HG03432 (cell line): ENCODE results near the gene S100P.
"Not testable (repeated sequence)": the region's sequence is repeated elsewhere in the genome, so short reads cannot be mapped to it uniquely, and the experiment has no call there.

Source experiments
- ATAC-seq: cut with Tn5 transposase; IDR thresholded peaks from one replicate; pipeline ENCODE4 v1.9.1; 2021; ENCODE audit warnings: mild to moderate bottlenecking, moderate library complexity; ENCODE audit not compliant: unreplicated experiment

Gene S100P

DNA sequence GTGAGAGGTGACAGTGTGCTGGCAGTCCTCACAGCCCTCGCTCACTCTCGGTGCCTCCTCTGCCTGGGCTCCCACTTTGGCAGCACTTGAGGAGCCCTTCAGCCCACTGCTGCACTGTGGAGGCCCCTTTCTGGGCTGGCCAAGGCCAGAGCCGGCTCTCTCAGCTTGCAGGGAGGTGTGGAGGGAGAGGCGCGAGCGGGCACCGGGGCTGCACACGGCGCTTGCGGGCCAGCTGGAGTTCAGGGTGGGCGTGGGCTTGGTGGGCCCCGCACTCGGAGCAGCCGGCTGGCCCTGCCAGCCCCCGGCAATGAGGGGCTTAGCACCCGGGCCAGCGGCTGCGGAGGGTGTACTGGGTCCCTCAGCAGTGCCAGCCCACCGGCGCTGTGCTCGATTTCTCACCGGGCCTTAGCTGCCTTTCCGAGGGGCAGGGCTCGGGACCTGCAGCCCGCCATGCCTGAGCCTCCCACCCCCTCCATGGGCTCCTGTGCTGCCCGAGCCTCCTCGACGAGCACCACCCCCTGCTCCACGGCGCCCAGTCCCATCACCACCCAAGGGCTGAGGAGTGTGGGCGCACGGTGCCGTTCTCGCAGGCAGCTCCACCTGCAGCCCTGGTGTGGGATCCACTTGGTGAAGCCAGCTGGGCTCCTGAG lies 21.0 kb upstream of the S100P start:
- ATAC-seq = not testable (repeated sequence)

DNA sequence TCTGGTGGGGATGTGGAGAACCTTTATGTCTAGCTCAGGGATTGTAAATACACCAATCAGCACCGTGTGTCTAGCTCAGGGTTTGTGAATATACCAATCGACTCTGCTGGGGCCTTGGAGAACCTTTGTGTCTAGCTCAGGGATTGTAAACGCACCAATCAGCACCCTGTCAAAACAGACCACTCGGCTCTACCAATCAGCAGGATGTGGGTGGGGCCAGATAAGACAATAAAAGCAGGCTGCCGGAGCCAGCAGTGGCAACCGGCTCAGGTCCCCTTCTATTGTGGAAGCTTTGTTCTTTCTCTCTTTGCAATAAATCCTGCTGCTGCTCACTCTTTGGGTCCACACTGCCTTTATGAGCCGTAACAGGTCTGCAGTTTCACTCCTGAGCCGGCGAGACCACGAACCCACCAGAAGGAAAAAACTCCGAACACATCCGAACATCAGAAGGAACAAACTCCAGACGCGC lies 20.5 kb upstream of the S100P start:
- not testable (repeated sequence) for ATAC-seq

DNA sequence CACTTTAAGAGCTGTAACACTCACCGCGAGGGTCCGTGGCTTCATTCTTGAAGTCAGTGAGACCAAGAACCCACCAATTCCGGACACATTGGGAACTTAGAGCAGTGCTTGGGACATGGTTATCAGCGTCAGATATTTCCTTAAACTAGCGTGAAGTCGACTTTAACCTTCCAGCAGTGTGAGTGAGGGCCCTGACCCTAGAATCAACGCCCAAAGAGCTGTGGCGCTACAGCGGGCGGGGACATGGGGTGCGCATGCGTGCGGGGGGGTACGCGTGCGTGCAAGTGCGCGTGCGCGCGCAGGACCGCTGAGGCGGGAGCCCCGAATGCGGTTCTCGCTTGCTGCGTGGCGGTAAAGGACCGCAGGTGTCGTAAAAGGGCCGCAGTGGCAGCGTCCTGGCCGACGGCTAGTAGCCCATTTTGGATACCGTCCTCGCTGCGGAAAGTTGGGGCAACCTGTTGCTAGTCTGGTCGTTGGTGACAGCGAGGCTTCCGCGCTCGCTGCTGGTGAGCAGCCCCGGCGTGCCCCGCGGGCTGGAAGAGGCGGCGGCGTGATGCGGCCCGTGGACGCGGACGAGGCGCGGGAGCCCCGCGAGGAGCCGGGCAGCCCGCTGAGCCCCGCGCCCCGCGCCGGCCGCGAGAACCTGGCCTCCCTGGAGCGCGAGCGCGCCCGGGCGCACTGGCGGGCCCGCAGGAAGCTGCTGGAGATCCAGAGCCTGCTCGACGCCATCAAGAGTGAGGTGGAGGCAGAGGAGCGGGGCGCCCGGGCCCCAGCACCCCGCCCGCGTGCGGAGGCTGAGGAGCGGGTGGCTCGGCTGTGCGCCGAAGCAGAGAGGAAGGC lies 19.8 kb upstream of the S100P start:
- peak; percentile 79 for ATAC-seq

DNA sequence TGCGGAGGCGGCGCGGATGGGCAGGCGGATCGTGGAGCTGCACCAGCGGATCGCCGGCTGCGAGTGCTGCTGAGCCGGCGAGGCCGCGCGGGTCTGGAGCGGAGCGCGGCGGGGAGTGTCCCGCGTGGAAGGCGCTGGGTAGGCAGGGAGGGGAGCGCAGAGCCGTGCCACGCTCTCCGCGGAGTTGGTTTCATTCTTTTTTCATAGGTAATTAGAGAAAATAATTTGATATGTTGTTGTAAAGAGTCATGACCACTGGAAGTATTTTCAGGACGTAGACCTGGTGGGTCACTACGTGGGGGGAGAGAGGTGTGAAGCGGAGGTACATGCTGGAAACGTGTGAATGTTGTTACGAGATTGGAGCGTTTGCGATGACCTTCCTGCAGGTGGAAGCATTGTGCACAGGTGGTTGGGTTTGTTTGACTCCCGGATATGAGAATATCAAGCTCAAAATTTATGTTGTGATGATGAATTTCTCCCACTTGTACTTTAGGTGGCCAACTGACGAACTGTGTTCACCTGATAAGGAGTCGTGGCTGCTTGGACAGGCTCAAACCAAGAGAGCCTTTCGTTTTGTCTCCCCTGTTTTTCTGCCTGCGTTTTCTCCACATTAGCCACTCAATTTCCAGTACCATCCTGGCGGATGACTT lies 19.1 kb upstream of the S100P start:
- peak; percentile 37 for ATAC-seq

DNA sequence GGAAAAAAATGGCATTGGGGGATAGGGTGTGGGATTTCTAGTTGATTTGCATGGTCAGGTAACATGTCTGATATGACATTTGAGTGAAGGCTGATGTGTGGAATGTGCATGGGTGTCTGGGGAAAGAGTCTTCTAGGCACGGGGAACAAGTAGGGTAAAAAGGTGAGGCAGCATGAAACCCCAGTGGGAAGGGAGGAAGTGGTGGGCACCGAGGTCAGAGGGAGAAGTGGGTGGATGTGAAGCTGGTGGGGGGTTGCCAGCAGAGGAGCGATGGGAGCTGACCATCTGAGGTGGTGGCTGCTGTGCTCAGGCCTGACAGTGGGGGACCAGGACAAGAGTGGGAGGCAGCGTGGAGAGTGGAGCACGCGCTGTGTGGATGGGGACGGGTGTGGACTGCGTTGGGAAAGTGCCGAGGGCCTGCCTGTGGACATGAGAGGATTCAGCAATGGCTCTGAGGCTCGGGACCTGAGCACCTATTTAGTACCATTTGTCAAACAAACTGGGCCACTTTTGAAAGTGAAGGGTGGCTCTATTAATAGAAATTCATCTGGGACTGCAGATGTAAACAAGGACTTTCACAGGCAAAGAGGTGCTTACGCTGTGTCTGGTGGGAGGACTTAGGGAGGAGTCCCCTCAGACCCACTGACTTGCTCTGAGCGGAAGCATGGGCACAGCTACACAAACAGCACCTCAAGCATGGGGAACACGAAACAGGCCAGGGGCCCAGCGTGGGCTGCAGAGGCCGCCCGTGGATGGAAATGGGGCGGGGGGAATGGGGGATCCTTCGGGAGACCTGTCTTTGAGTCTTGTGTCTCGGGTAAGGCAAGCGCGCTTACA lies 16.7 kb upstream of the S100P start:
- no peak for ATAC-seq

DNA sequence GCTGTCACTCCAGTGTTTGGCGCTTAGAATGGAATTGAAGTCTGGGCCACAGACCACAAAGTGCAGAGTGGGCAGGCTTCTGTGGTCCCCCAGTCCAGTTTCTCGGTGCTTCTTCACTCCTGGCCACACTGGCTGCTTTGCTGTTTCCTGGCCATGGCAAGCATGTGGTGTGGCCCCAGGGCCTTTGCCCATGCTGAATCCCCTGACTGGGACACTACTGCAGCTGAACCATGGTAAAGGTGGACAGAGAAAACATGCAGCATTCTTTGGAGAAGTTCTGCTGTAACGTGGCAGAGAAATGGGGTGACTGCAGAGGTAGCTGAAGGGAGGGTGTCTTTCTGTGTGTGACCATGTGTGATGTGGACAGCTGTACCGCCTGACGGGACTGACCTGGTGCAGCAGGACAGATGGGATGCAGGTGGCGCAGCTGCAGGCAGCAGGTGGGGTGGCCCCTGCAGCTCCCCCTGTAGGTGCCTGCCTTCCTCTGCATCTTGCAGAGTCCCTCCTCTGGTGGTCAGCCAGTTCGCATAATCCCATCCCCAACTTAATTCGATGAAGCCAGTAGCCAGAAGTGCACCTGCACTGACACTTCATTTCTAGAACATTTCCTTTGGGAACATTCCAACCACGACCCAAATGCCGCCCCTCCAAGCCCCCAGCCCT lies 13.2 kb upstream of the S100P start:
- ATAC-seq = no peak

DNA sequence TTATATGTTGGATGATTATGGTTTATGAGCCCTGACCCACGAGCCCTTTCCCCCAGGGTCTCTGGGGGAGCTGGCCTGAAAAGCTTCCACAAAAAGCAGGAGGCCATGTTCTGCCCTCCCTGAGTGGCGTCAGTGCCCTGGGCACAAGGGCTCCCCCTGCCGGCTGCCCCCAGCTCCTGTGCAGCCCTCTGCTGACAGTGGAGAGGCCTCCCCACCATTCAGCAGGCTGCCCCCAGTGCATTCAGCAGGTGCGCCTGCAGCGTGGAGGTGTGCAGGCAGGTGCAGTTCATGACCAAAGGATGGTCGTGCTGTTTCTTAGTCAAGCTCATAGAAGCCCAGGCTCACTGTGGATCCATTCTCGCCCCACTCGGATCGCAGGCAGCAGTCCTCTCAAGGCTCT lies 12.5 kb upstream of the S100P start:
- no peak for ATAC-seq

DNA sequence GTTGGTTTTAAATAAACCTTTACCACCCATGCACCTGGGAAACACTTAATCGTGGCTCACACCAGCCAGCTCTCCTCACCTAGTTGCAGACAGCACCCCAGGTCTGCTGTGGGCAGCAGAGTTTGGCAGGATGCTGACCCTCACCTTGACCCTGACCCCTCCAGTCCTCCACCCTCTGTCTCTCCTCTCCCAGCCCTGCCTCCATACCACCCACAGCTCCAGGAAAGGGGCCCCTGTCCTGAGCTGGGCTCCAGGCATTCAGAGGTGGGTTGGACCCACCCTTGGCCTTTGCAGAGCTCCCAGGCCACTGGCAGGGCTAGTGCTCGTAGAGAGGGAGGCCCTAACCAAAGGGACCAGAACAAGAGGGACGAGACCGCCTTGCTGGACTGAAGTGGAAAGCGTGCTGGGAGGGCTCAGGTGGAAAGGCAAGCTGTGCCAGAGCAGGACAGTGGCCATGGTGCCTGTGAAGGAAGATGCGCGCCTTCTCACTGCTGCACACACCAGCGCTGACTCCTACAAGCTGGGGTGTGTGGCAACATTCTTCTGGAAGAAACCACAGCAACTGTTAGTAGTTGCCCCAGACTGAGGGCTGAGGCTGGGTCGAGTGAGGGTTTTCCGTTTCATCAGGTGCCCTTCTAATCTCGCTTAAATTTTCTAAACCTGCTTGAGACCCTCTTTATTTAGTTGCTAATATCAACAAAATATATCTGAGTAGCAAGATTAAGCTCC lies 10.7 kb upstream of the S100P start:
- no peak for ATAC-seq

DNA sequence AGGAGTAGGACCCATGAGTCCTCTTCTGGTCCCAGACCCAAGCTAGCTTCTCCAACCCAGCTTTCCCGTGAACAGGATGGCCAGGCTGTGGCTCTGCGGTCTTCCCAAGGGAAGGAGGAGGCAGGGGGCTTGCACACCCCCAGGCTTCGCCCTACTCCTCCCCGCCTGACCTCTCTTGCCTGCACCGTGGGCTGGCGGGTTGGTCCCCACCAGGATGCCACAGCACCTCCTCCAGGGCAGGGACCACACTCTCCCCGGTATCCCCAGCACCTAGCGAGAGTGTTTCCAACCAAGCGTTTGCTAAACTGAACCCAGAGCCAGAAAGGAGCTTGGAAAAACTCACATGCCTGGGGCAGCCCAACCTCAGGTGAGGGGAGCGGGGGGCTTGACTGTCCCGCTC lies 9.0 kb upstream of the S100P start:
- ATAC-seq = no peak

DNA sequence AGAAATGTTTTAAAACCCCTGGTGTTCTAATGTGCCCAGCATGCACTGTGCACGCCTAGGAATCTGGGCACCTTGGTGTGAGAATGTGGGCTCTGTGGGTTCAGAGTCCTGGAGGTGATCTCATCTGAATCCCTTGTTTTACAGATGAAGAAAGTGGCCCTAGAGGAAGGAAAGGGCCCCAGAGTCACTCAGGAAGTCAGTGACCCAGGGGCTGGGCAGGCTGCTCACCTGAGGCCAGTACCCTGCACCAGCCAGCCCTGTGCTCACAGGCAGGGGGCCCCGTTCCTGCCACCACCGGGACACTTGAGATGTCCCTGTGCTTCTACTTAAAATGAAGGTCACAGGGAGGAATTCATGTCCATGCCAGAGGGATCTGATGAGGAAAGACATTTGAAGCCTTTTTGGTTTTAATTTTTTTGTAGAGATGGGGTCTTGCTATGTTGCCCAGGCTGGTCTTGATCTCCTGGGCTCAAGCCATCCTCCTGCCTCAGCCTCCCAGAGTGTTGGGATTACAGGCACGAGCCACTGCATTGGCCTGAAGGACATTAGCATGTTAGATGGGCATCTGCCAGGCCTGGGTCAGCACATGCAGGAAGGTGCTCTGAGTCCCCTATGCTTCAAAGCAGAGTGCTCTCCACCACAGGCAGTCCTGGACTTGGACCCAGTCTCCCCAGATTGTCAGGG lies 7.4 kb upstream of the S100P start:
- no peak for ATAC-seq

DNA sequence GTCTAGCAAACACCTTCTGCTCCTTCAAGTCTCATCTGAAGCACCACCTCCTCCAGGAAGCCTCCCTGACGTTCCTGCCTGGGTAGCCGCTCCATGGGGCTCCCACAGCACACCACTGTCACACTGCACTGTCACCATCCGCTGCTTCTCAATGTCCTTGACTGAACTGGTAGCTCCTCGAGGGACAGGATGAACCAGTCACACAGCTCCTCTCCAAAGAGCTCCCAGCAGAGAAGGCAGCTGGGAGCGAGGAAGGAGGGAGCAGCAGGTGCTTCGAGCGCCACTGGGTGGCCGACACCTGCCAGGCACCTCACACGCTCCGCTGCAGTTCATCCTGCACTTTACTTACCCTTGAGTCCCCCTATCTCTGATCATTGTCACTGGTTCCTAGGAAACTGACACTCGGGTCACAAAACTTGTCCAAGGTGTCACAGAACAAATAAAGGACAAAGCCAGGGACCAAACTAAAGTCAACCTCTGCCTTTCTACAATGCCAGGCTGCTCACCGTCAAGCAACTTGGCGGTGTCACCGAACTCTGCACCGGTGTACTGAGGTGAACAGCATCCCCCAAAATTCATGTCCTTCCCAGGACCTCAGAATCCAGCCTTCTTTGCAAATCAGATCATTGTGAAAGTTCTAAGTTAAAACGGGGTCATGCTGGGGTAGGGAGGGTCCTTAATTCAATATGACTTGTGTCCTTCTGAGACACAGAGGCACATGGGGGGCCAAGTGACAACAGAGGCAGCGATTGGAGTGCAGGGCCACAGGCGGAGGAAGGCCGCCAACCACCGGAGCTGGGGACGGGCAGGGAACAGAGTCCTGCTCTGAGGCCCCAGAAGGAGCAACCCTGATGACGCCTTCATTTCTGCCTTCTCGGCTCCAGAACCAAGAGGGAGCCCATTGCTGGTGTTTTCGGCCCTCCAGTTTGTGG lies 5.5 kb upstream of the S100P start:
- no peak for ATAC-seq

DNA sequence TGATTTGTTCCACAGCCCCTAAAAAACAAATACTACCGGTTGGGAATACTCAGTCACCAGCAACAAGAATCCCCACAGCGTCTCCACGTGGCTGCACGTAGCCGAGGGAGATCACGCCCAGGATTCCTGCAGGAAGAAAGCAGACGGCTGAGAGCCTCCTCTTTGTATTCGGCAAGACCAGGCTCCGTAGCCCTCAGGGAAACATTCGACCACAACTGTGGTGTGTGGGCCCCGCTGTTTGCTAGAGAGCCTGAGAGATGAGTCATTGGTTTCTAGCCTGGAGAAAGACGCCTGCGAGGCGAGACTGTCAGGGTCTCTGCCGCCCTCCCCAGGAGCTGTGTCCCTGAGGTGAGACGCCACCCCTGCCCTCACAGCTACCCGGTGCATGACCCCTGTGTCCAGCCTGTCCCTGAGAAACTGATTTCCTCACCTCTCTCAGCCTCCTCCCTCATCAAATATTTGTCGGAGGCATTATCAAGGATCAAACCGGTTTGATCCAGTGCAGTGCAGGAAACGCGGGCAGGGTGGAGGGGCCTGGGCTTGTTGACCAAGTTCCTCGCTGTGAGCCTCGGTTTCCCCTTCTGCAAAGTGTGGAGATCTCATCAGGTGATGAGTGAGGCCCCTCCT lies 4.7 kb upstream of the S100P start:
- peak; percentile 89 for ATAC-seq

DNA sequence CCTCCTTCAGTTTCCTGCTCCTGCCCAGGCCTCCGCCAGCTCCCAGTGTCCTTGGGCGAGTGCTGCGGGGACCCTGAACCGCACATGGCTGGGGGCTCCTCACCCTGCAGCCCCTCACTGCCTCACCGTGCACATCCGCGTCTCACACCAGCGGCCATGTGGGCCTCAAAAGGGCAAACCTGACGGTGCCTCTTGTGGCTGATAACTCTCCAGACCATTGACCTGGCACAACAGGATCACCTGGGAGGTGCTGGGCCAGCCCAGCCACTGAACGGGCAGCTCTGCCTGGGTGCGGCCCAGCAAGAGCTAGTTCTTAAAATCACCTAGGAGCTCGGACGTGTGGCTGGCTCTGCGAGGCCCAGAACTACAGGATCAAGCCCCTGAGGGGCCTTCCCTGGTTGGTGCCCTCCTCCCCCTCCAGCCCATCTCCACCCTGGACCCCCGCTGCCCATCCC lies 4.1 kb upstream of the S100P start:
- no peak for ATAC-seq

DNA sequence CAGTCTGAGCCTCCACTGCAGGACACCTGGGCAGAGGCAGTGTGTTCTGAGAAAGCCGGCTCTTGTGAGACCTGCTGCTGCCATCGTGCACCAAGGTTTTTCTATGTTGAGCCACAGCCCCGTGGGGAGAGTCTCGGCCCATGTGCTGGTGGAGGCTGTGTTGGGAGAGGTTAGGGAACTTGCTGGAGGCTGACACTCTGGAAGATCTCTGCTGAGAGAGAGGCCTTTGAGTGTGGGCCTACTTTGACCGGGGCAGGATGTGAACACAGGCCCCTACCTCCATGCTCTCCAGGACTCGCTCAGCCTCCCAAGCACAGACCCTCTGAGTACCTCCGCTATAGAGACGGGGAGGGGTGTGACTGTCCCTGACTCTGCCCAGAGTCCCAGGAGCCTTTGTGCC lies 1.3 kb upstream of the S100P start:
- no peak for ATAC-seq

DNA sequence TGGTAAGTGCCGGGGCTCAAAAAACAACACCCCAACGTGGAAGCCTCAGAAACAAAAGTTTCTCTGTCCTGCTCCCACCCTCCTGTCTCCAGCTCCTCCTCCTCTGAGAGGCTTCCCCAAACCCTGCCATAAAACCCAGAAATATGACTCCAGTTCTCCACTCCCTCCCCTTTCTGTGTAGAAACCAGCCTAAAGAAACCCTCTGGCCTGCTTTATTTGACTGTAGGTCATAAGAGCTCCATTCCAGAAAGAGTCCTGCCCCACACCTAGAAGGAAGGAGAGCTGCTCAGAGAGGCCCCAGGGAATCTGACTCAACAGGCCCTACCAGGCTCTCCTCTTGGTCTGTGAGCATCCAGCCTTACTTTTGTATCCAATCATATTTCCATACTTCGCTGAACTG lies 872 bp upstream of the S100P start:
- no peak for ATAC-seq

DNA sequence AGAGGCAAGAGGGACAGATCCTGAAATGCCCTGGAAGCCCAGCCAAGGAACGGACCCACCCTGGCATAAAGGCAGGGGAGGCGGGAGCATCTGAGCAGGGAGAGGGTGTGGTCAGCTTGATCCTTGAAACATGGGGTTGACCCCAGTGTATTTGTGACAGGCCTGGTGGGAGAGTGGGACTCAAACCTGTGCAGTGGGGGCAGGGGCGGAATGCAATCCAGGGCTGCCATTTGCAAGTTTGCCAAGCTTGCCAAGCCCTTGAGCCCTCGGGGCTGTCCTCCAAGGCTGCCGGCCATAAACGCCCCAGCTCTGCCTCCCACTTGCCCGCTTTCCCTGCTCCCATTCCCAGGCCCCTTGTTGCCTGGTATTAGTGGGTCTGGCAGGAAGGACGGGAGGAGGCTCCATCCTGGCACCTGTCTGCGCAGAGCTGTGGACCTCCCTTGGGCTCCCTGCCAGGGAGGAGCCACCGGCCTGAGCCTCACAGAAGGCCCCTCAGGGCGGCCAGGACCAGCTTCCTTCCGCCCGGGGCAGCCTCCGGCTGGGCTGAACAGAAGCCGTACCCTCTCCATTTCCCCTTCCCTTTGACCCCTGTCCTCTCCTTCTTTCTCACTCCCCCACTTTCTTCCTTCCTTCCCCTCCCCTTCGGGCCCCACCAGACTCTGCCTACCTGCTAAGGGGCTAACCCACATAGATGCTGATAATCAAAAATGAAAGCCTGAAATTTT lies 661 bp downstream of the S100P start:
- ATAC-seq = no peak
